Measurements from ENCODE around the gene USP17L12. TPM values are rescaled to one million over a fixed set of nuclear protein-coding genes. Genes with fewer than 3 reads are reported as not detected.
"Not testable (repeated sequence)": the region's sequence is repeated elsewhere in the genome, so short reads cannot be mapped to it uniquely, and the experiment has no call there.

The USP17L12 gene
- not detected for polyA plus RNA-seq (2013, experiment 1 of 2; ENCODE audit: insufficient read length)
- not detected for polyA plus RNA-seq (2013, experiment 2 of 2; ENCODE audit: insufficient read length)

GRCh38 chr4:9219852-9220251 is at the start of gene USP17L12:
USP17L12 (plus strand) TSS chr4:9220152; CDS start chr4:9220152, 0 bp downstream.
- DNase-seq = not testable (repeated sequence)

- not testable (repeated sequence) for DNase-seq
Observed at GRCh38 chr4:9210357-9210756, 9.6 kb upstream of the USP17L12 start, which contains the start of gene USP17L10. USP17L10 (plus strand) TSS chr4:9210657; CDS start chr4:9210657, 0 bp downstream.

GRCh38 chr4:9214701-9215100 is 5.3 kb upstream of the USP17L12 start:
- not testable (repeated sequence) for DNase-seq

GRCh38 chr4:9215105-9215504 is 4.8 kb upstream of the USP17L12 start, which contains the start of gene USP17L11:
USP17L11 (plus strand) TSS chr4:9215405; CDS start chr4:9215405, 0 bp downstream.
- DNase-seq = not testable (repeated sequence)

- DNase-seq = not testable (repeated sequence)
Observed at GRCh38 chr4:9224596-9224995, 4.6 kb downstream of the USP17L12 start, which contains the start of gene USP17L13. USP17L13 (plus strand) TSS chr4:9224896; CDS start chr4:9224896, 0 bp downstream.

- DNase-seq = not testable (repeated sequence)
Observed at GRCh38 chr4:9230249-9230648, 10.3 kb downstream of the USP17L12 start.

- DNase-seq = not testable (repeated sequence)
Observed at GRCh38 chr4:9234085-9234484, 14.1 kb downstream of the USP17L12 start, which contains the start of gene USP17L15. USP17L15 (plus strand) TSS chr4:9234385; CDS start chr4:9234385, 0 bp downstream.

- not testable (repeated sequence) for DNase-seq
Observed at GRCh38 chr4:9238461-9238860, 18.5 kb downstream of the USP17L12 start.

GRCh38 chr4:9243579-9243978 is 23.6 kb downstream of the USP17L12 start, which contains the start of gene USP17L17:
USP17L17 (plus strand) TSS chr4:9243879; CDS start chr4:9243879, 0 bp downstream.
- DNase-seq = not testable (repeated sequence)

GRCh38 chr4:9247953-9248680 is 28.2 kb downstream of the USP17L12 start, which contains the start of gene USP17L18:
USP17L18 (plus strand) TSS chr4:9248630; CDS start chr4:9248630, 0 bp downstream.
- peak; percentile 0 for DNase-seq

GRCh38 chr4:9253078-9253477 is 33.1 kb downstream of the USP17L12 start, which contains the start of gene USP17L19:
USP17L19 (plus strand) TSS chr4:9253378; CDS start chr4:9253378, 0 bp downstream.
- not testable (repeated sequence) for DNase-seq

- DNase-seq = not testable (repeated sequence)
Observed at GRCh38 chr4:9257824-9258223, 37.9 kb downstream of the USP17L12 start, which contains the start of gene USP17L20. USP17L20 (plus strand) TSS chr4:9258124; CDS start chr4:9258124, 0 bp downstream.

- DNase-seq = not testable (repeated sequence)
Observed at GRCh38 chr4:9262572-9262971, 42.6 kb downstream of the USP17L12 start, which contains the start of gene USP17L21. USP17L21 (plus strand) TSS chr4:9262872; CDS start chr4:9262872, 0 bp downstream.

GRCh38 chr4:9267319-9267718 is 47.4 kb downstream of the USP17L12 start, which contains the start of gene USP17L22:
USP17L22 (plus strand) TSS chr4:9267619; CDS start chr4:9267619, 0 bp downstream.
- not testable (repeated sequence) for DNase-seq
